Measurements from ENCODE around the gene TBC1D14.

DNA sequence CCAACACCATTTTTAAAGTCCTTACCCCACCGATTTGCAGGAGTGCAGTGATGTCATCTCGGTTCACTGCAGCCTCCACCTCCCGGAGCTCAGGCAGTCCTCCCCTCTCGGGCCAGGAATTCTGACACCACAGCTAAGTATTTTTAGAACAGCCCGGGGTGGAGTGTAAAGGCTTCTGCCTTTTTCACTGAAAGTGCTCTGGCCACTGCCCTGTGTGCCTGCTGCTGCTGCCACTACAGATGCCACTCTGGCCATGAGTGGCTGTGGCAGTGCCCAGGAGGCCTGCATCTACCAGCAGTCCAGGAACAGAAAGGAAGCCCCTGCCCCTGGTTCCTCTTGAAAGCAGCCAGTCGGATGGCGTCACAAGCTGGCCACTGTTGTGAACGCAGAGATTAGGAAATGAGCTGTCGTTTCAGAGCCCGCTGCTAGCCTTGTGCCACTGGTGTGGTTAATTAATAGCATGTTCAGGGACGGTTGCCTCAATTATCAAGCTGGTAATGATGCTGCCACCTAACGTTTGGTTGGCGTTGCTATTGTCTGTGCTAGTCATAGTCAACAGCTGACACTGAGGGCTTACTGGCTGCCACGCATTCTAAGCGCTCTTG lies 23.6 kb upstream of the TBC1D14 start:
- TF ChIP-seq POLR2A (IDR thresholded peaks at IDR 0.05; ENCODE audit: low read length): no peak
- TF ChIP-seq GATA1 (IDR thresholded peaks at IDR 0.05; ENCODE audit: low read depth, low read length): no peak

Data from erythroblast (primary cell).